ENCODE results near the gene FLT4.
"Not testable (repeated sequence)": the region's sequence is repeated elsewhere in the genome, so short reads cannot be mapped to it uniquely, and the experiment has no call there.

The FLT4 gene

GRCh38 chr5:180649297-180650039 lies at the start of gene FLT4:
FLT4 (minus strand) TSS chr5:180649600; CDS start chr5:180649545, 55 bp downstream.
- no peak for FAIRE-seq

DNA sequence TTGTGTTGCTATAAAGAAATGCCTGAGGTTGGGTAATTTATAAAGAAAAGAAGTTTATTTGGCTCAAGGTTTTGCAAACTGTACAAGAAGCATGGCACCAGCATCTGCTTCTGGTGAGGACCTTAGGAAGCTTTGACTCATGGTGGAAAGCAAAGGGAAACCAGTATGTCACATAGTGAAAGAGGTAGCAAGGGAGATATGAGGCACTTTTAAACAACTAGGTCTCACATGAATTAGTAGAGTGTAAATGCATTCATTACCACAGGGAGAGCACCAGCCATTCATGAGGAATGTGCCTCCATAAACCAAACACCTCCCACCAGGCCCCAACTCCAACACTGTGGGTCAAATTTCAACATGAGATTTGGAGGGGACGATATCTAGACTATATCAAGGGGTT lies 49.6 kb upstream of the FLT4 start:
- no peak for FAIRE-seq

GRCh38 chr5:180696116-180696515 lies 46.7 kb upstream of the FLT4 start:
- no peak for FAIRE-seq

- FAIRE-seq: no peak
These were observed 43.0 kb upstream of the FLT4 start for GRCh38 chr5:180692429-180692828.

DNA sequence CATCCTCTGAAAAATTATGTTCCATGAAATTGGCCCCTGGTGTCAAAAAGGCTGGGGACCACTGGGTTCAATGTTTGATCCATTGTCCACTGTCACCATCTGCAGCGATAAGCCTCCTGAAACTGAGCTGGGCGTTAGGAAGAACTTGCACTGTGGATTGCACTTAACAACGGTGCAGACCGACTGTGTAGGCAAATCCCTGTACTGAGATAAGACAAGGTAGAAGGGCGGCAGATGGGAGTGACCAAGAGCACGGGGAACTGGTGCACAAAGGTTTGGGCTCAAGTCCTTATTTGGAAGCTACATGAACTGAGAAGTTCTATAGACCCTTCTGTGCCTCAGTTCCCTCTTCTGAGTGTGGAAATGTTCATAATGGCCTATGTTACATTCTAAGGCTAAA lies 41.6 kb upstream of the FLT4 start:
- no peak for FAIRE-seq

GRCh38 chr5:180690562-180690961 lies 41.2 kb upstream of the FLT4 start:
- FAIRE-seq: no peak

DNA sequence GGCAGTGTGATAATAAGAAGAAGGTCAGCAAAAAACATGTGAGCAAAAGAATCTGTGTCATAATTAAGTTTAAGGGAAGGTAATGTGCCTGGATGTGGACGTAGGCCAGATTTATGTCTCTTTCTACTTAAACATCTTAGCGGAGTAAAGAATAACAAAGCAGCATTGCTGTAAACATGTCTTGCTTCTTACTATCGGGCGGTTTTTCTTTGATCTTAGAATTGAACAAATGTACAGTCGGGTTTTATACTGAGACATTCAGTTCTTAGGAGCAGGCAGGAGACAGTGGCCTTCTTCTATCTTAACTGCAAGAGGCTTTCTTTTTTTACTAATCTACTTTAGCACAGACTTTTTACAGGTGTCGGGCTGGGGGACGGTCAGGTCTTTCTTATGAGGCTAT lies 40.4 kb upstream of the FLT4 start:
- no peak for FAIRE-seq

- FAIRE-seq: no peak
These were observed 39.8 kb upstream of the FLT4 start for GRCh38 chr5:180689071-180689694.

- FAIRE-seq: no peak
These were observed 39.1 kb upstream of the FLT4 start for GRCh38 chr5:180688330-180689070.

GRCh38 chr5:180686799-180687198 lies 37.4 kb upstream of the FLT4 start:
- not testable (repeated sequence) for FAIRE-seq

- FAIRE-seq: no peak
These were observed 35.3 kb upstream of the FLT4 start for GRCh38 chr5:180684623-180685161.

DNA sequence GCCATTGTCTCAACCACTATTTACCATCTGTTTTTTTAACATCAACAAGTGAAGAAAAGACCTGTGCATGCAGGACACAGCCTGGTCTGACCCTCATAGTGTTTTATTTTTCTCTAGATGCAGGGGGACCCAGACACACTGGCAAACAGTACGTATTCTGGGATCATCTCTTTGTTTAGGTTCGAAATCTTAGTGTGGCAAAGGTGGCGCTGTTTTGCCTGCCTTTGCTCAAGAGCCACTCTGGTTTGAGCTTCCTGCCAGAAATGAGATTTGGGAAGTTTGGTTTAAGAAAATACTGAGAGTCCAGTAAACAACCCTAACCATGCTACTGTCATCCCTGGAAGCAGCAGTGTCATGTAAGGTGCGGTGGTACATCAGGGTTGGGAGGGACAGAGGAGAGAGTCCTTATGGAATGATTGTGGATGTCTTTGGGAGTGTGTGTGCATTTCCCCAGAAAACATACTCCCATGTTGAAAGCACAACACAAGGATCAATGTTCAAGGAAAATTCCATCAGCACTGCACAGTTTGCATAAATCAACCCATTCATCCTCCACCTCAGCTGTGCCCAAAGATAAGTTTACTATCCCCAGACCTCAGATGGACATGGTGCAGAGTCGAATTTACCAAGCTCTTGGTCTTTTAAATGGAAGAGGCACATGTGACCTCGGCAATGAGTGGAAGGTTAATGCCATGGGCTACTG lies 34.0 kb upstream of the FLT4 start:
- no peak for FAIRE-seq

DNA sequence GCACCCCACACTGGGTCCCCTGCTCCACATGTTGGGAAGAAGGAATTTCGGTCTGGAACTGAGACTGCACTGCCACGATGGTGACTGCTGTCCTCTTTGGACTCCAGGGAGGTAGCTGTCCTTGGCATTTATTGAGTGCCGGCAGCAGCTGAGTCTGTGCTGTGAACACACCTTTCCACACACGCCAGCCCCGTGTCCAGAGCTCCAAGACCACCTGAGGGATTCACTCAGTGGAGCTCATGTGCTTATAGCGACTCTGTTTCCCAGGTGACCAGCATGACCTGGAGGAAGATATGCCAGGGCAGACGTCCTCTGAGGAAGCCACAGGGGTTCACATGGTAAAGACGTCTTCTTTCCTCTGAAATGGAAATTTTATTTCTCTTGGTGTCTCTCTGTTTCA lies 33.2 kb upstream of the FLT4 start:
- no peak for FAIRE-seq

DNA sequence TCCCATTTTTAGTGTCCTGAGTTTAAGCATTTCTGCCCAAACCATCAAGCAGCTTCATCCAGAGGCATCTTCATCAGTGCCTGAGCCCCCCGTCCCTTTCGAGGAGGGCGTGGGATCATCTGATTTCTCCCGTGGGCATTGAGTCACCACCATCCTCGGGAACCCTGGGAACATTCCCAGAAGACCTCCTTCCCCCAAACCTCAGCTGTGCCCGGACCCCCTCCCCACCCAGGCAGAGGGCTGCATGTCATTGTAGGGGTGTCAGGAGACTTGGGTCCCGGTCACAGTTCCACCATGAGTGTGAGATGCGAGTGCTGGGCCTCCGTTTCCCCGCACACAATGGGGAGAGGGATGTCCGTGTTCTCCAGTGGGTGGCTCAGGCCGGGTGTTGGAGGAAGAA lies 32.6 kb upstream of the FLT4 start:
- FAIRE-seq: not testable (repeated sequence)

DNA sequence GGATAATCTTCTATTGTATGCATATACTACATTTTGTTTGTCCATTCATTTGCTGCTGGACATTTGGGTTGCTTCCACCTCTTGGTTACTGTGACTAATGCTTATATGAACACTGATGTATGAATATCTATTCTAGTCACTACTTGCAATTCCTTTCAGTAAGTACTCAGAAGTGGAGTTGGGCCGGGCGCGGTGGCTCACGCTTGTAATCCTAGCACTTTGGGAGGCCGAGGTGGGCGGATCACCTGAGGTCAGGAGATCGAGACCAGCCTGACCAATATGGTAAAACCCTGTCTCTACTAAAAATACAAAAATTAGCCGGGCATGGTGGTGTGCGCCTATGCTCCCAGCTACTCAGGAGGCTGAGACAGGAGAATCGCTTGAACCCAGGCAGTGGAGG lies 28.9 kb upstream of the FLT4 start:
- FAIRE-seq: not testable (repeated sequence)

DNA sequence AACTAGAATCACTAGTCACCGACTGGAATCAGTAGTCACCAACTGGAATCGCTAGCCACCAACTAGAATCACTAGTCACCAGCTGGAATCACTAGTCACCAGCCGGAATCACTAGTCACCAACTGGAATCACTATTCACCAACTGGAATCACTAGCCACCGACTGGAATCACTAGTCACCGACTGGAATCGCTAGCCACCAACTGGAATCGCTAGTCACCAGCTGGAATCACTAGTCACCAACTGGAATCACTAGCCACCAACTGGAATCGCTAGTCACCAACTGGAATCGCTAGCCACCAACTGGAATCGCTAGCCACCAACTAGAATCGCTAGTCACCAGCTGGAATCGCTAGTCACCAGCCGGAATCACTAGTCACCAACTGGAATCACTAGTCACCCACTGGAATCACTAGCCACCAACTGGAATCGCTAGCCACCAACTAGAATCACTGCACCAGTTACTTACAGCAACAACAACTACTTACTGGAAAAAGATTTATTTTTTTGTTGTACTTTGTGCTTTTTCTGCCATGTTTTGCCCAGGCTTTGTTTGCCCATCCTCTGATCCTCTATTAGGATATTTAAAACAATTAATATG lies 25.7 kb upstream of the FLT4 start:
- FAIRE-seq: no peak

DNA sequence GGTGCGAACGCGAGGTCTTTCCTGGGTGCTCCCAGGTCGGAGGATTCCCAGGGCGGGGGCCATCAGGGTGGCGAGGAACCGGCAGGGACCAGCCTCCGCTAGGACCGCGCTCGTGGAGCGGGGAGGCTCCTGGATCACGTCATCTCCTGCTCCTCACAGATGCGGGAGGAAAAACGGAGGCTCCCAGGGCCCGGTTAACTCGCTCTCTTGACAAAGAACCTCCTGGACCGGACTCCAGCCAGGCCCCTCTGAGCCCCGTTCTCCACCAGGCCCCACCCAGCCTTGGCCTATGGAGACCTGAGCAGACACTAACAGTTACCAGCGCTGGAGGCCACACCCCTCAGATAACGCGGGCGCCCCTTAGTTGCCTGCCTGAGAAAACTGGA lies 24.7 kb upstream of the FLT4 start:
- not testable (repeated sequence) for FAIRE-seq

DNA sequence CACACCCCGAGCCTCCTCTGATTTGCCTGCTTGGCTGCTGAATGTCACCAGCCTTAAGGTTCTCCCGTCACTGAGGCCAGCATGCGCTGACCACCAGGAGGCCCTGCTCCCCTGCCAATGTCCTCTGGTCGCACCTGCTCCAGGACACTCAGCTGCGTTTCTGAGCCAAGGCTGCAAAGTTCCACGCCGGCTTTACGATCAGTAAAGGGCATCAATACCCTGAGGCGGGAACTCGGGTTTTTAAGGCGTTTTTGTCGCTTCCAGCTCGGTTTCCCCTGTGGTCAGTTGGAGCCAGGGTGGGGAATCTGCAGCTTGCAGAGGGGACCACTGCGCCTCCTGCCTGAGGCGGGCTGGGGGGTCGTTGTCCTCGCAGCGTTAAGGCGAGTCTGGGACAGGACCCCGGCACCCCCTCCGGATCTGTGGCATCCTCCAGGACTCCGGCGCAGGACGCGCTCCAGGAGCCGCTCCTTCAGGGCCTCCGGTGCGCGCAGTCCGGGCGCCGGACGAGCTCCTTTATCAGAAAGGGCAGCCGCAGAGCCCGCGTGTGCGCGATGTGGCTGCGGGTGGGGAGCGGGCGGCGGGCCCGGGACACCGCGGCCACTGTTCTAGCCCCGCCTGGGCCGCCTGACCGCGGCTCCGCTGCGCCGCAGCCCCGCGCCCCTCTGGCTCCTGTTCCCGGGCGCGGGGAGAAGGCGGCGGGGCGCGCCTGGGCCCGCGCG lies 24.1 kb upstream of the FLT4 start:
- FAIRE-seq: no peak

DNA sequence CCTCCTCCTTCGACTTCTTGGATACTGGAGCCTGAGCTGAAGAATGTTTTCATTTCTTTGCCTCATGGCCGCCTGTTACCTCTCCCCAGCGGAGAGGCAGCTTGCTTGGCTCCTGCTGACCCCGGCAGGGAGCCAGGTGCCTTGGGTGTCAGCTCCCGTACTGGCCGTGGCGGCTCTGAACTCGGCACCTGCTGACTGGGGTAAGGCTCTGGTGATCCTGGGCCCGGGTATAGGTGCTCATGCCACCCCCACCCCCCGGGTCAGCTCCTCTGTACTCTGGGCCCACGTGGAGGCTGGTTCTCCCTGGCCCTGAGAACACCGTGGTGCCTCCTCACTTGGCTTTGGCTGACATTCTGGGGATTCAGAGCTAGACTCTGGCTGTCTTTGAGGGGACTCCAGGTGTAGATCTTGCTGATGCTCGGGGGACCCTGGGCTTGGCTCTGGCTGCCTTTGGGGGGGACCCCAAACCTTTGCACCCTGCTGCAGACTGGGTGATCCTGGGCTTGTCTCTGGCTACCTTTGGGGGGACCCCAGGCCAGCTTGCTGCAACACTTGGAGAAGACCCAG lies 22.6 kb upstream of the FLT4 start:
- not testable (repeated sequence) for FAIRE-seq

GRCh38 chr5:180670586-180671359 lies 21.4 kb upstream of the FLT4 start:
- no peak for FAIRE-seq

DNA sequence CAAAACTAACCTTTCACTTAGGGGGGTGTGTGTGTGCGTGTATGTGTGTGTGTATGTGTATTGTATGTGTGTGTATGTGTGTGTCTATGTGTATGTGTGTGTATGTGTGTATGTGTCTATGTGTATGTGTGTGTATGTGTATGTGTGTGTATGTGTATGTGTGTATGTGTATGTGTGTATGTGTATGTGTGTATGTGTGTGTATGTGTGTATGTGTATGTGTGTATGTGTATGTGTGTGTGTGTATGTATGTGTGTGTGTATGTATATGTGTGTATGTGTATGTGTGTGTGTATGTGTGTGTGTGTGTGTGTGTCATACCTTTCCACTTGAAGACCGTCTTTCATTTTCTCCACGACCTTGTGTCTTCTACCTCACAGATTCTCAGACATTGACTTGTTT lies 20.8 kb upstream of the FLT4 start:
- no peak for FAIRE-seq

All from TTC549 (cell line).